Stimulated activated naive CD4-positive, alpha-beta T cell (primary cell): Measurements from ENCODE around the gene ZNF41.
A peak's percentile ranks its signal among the peaks of the same experiment; 100 is the strongest.
"Not testable (repeated sequence)": the region's sequence is repeated elsewhere in the genome, so short reads cannot be mapped to it uniquely, and the experiment has no call there.

Experiments used
- DNase-seq, 6 experiments: peaks; one replicate each; lab custom pipeline; 2025; lab: John Stamatoyannopoulos, UW

The ZNF41 gene

DNA sequence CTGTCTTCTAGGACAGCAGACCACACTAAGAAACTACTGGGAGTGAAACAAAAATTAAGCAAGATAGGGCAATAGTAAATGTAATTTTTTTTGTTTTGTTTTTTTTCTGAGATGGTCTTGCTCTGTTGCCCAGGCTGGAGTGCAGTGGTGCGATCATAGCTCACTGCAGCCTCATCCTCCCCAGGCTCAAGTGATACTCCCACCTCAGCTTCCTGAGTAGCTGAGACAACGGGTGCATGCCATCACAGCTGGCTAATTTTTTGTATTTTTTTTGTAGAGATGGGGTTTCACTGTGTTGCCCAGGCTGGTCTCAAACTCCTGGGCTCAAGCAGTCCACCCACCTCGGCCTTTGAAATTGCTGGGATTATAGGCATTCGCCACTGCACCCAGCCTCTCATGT is 9.1 kb upstream of the ZNF41 start:
- DNase-seq, result not testable (repeated sequence)

DNA sequence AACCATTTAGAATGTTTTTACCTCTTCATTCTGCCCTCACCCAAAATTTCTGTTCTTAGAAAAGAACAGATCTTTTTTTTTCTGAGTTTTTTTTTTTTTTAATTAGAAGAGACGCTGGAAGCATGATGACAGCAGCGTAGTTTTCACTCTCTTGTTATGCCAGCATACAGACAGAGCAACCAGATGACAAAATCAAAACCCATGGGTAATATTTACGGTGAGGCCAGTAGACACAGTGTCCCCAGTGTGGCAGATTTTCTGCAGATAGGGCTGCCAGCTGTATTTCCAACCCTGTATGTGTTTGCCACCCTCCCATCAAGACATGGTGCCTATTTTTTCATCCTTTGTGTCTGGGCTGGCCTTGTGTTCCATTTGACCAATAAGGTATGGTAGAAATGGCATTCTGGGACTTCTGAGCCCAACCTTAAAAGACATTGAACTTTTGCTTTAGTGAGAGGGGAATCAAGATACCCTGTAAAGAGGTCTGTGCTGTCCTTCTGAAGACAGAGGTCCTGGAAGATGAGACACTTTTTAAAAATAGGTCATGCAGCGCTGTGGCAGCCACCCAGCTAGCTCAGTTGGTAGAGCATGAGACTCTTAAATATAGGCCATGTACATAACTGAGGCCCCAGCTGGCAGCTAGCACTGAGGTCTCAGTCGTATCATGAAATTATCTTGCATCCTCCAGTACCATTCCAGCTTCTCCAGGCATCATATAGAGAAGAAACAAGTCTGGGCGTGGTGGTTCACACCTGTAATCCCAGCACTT is 6.7 kb upstream of the ZNF41 start:
- DNase-seq, result no peak

DNA sequence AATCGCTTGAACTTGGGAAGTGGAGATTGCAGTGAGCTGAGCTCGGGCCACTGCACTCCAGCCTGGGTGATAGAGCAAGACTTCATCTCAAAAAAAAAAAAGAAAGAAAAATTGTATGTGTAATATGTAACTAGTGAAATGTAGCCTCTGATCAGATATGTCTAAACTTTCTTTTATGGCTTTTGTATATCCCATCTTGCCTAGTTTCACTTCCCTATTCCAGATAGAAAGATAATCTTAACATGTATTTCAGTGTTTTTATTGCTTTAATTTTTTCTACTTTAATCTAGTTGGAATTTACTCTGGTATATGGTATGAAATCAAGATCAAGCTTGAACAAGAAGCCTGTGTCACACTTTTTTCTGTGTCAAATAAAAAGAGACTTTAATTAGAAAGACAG is 1.9 kb upstream of the ZNF41 start:
- DNase-seq, result no peak

DNA sequence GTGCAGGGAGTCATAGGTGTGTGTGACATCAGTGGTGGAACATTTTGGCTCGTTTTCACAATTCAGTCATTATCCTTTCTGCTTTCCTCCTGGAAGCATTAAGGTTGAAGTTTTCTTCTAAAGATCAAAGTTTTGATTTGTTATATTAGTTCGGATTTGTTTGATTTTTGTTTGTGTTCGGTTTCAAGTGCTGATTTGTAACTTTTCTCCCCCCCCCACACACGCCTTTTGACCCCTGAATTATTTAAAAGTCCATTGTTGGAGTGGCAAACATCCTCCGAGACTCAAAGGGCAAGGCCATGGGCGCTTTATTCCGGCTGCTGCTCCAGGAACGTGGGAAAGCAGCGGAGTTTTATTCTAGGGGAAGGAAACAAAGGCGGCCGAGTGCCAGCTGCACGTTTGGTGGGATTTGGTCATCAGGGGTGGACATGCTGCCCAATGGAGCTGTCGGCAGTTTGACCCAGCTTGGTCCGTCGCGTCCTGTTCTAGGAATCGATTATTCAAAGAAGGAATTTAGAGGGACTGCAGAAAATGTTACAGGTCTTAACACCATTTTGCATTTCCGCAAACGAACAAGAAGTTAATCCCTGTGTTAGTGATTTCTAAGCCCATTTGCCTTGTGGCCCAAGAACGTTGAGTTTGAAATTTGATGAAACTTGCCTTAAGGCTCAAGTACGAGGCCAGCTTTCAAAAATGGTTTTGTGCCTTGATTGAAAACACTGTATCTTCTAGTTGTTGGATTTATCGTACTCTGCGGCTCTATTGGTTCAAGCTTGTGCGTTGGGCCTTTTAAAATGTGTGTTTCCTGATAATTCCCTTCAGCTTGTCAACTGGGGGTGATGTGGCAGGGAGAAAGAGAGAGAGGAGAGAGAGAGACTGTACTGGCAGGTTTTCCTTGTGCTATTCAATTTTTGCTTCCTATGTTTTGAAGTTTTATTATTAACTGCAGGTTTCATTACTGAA is 565 bp upstream of the ZNF41 start:
- peak in 1 of 6 experiments; percentile 2 for DNase-seq

DNA sequence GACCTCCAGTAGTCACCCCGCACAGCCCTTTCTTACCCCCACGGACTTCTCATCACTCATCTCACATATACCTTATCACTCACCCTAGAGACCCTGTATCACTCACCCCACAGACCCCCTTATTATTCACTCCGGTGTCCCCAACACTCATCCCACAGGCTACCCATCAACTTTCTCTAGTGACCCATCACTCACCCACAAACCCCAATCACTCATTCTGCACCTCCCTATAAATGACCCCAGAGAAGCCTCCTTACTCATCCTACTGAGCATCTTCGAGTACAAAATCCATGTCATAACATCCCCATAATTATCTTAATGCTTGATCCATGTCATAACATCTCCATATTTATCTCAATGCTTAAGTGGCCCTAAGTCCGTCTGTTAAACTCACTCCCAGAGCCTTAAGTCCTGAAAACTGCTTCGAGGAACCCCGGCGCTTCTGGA is 934 bp downstream of the ZNF41 start:
- DNase-seq, result no peak

DNA sequence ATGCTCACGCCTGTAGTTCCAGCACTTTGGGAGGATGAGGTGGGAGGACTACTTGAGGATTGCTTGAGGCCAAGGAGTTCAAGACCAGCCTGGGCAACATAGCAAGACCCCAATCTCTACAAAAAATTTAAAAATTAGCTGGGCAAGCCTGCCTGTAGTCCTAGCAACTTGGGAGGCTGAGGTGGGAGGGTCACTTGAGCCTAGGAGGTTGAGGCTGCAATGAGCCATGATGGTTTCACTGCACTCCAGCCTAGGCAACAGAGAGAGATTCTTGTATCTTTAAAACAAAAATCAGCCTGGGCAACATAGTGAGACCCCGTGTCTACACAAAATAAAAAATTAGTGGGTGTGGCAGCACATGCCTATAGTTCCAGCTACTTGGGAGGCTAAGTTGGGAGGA is 1.9 kb downstream of the ZNF41 start:
- DNase-seq, result no peak

DNA sequence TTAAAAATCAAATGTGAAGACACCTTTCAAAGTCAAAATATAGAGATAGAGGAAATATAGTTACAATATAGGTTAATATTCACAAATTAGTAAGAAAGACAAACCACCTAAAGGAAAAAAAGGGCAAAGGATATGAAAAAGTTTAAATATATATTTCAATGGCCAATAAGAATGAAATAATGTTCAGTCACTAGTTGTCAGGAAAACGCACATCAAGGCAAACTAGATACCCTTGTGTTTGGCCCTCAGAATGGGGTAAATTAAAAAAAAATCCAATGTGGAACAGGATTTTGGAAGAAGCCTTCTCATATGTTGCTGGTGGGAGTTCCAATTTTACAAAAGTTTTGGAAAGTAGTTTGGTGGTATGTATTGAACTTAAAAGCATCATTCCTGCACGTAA is 2.4 kb downstream of the ZNF41 start:
- no peak for DNase-seq

DNA sequence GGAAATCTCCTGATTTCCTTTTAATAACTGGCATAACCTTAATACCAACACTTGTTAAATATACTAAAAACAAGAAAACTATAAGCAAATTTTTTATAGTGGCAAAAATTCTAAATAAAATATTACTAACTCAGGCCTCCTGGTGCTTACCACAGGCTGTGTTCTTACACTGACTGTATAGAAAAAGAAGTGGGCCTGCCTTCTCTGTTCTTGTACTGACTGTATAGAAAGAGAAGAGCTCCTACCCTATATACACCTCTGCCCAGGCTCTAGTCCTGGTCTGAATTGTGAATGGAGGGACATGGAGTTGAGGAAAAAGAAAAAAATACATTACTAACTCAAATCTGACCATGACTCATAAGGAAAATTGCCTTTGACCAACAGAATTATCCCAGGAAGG is 7.5 kb downstream of the ZNF41 start:
- no peak for DNase-seq

DNA sequence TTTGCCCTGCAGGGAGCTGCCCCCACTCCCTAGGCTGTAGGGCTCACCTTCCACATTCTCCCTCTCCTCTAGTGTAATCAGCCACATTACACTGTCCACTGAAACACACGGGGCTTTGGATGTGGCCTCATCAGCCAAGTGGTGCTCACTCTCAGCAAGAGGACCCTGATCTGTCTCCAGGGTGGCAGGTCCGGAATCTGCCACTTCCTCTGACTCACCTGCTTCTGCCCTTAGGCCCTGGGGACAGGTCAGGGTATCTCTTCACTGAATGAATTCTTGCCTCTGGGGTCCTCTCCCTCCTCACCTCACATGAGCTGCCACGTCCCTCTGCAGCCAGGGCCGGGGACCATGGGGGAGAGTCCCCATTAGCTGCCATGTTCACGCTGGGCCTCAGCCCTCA is 15.9 kb downstream of the ZNF41 start:
- no peak for DNase-seq

DNA sequence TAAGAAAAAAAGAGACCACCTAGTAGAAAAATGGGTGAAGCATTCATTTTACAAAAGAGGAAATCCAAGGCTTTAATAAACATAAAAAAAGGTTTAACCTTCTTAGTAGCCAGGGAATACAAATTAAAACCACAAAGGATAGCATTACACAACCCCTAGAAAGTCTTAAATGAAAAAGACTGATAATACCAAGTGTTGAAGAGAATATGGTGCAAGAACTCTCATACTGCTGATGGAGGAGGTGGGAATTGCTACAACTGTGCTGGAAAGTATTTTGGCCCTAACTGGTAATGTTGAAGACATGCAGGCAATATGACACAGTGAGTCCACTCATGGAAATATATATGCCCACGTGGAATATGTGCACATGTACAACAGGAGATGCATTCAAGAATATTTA is 22.5 kb downstream of the ZNF41 start:
- DNase-seq, result no peak

DNA sequence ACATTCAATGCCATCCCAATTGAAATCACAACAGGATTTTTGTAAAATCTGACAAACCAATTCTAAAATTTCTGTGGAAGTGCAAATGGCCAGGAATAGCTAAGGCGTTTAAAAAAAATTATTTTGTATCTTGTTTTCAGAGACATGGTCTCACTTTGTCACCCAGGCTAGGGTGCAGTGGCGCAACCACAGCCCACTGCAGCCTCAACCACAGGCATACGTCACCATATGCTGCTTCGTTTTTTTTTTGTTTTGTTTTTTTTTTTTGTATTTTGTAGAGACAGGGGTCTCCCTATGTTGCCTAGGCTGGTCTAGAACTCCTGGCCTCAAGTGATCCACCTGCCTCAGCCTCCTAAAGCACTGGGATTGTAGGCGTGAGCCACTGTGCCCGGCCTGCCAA is 24.5 kb downstream of the ZNF41 start:
- DNase-seq, result no peak

DNA sequence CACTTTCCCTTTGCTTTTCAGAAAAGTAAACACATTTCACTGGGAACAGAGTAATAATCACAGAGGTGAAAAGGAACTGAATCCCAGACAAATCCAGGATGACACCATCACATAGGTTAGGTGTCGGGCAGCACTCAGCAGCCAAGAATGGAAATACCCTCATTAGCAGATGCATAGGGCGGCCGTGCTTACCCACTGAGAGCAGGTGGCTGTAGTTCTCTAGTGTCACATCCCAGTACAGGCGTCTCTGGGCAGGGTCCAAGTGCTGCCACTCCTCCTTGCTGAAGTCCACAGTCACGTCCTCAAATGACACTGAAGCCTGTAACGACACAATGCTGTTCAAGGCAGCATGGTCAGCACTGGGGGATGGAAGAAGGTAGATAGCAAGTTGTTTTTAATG is 26.9 kb downstream of the ZNF41 start:
- DNase-seq, result no peak

DNA sequence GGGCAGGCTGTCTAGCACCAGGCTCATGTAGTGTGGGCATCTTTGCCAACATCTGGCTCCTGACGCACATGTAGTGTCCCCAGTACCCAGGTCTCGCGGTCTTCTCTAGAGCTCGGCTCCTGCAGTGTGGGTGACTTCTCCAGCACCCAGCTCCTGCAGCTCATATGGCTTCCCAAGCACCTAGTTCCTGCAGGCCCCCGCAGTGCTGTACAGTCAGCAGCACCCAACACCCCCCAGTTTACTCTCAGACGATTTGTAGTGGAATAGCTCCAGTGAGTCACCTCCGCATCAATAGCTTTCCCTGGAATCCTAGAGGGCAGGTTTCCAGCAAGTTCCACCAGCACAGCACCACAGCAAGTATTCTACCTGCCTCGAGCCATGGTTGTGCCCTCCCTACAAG is 30.9 kb downstream of the ZNF41 start:
- no peak for DNase-seq

DNA sequence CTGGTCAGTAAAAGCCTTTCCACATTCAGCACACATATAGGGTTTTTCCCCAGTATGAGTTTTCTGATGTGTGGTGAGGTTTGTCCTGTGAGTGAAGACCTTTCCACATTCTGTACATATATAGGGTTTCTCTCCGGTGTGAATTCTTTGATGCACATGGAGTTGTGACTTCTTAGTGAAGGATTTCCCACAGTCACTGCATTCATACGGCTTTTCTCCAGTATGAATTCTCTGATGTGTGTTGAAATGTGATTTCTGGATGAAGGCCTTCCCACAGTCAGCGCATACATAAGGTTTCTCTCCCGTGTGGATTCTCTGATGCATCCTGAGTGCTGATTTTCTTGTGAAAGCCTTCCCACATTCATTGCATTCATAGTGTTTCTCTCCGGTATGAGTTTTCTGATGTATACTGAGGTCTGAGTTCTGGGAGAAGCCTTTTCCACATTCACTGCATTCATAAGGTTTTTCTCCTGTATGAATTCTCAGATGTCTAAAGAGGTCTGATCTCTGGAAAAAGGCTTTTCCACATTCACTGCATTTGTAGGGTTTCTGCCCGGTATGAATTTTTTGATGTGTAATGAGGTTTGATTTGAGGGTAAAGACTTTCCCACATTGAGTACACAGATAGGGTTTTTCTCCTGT is 34.7 kb downstream of the ZNF41 start:
- no peak for DNase-seq

DNA sequence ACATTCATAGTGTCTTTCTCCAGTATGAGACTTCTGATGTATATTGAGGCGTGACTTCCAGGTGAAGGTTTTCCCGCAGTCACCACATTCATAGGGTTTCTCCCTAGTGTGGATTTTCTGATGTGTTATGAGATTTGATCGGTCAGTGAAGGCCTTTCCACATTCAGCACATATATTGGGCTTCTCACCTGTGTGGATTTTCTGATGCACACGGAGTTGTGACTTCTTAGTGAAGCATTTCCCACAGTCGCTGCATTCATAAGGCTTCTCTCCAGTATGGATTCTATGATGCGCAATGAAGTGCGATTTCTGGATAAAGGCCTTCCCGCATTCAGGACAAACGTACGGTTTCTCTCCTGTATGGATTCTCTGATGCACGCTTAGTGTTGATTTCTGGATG is 35.4 kb downstream of the ZNF41 start:
- DNase-seq, result no peak

DNA sequence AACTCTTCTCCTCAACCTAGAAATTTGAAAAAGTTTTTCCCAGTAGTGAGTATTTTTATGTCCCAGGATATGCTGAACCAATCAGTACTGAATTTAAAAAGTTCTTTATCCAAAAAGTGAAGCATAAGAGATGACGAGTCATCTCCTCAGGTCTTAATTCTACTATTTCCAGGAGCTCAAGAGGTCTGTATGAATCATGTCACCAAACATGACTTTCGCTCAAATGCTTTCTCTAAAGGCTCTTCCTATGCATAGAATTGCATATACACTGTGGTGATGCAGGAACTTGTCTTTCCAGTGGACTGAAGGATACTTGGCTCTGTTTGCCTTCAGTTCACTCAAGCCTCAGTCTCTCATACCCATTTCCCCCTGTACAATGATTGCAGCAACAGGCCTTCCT is 36.1 kb downstream of the ZNF41 start:
- no peak for DNase-seq

DNA sequence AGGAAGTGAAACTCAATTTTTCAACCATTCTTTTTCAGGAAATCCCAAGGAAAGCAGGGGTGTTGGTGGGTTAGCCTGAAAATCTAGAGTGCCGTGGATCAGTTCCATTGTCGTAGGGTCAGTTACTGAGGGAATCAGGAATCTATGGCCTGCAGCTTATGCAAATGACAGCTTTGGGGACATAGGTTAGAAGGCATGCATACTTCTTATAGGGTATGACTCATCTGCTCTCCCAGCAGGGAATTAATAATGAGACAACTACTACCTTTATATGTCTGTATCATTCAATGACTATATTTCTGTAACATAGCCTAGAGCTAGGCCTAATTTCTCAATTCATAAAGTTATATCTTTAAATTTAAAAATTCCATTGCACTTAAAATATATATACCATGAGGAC is 36.6 kb downstream of the ZNF41 start:
- DNase-seq, result no peak

DNA sequence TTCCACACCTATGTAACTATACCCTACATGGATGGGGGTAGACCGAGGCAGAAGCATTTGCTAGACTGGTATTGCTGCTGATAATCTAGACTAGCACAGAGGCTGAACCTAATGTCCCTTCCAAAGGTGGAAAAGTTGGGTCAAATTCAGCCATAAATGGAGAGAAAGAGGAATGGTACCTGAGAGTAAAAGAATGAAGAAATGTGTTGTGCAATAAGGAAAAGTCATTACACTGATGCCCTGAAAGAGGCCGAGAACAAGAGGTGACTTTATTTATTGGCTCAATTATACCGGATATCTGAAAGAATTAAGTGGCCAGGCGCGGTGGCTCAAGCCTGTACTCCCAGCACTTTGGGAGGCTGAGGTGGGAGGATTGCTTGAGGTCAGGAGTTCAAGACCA is 52.1 kb downstream of the ZNF41 start:
- DNase-seq, result no peak

DNA sequence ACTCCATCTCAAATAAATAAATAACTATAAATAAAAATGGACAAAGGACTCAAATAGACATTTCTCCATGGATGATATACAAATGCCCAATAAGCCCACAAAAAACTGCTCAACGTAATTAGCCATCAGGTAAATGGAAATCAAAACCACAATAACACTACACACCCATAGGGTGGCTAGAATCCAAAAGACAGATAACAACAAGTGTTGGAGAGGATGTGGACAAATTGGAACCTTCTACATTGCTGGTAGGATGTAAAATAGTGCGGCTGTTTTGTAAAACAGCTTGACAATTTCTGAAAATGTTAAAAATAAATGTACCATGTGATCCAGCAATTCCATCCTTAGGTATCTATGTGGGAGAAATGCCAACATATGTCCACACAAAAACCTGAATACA is 60.6 kb downstream of the ZNF41 start:
- DNase-seq, result no peak

DNA sequence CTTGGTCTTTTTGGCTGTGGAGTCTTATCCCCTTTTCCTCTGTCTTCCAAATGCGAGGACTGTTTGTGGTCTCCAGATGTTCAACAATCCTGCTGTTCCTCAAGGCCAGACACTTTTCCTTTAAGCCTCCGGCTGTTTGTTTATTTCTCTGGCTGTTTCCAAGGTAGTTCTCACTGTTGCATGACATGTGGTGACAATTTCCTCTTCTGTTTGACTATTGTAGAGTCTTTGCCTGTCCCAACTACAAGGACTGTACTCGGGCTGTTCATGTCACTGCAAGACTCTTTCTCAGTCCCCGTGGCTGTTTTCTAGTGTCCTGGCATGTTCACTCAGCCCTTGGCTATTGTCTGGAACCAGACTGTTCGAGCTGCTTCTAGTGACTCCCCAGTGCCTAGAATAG is 62.1 kb downstream of the ZNF41 start:
- DNase-seq, result no peak

DNA sequence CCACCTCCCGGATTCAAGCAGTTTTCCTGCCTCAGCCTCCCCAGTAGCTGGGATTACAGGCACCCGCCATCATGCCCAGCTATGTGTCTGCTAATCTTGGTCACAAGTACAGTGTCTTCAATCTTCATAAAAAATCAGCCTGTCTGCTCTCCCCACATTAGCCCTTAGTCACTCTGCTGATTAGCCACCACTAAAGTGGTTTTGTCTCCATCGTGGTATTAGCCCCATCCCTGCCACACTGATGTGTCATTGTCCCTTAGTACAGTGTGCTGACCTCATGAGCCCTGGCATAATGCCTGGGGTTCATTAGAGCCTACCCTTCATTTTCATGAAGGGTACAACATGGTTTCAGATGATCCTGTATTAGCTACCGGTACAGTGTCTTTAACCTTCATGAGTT is 62.8 kb downstream of the ZNF41 start:
- no peak for DNase-seq

DNA sequence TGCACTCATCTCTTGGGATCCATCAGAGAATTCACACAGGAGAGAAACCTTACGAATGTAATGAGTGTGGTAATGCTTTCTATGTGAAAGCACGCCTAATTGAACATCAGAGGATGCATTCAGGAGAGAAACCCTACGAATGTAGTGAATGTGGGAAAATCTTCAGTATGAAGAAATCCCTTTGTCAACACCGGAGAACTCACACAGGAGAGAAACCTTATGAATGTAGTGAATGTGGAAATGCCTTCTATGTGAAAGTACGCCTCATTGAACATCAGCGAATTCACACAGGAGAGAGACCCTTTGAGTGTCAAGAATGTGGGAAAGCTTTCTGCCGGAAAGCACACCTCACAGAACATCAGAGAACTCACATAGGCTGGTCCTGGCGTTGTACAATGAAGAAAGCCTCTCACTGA is 69.8 kb downstream of the ZNF41 start:
- DNase-seq, result no peak
